COLO829 (cell line): ENCODE data around the gene HOTAIR.

ENCODE experiments used
- DNase-seq: peaks from one replicate; pipeline ENCODE4 v3.0.0; 2012; ENCODE audit warnings: low spot score

HOTAIR gene

DNA sequence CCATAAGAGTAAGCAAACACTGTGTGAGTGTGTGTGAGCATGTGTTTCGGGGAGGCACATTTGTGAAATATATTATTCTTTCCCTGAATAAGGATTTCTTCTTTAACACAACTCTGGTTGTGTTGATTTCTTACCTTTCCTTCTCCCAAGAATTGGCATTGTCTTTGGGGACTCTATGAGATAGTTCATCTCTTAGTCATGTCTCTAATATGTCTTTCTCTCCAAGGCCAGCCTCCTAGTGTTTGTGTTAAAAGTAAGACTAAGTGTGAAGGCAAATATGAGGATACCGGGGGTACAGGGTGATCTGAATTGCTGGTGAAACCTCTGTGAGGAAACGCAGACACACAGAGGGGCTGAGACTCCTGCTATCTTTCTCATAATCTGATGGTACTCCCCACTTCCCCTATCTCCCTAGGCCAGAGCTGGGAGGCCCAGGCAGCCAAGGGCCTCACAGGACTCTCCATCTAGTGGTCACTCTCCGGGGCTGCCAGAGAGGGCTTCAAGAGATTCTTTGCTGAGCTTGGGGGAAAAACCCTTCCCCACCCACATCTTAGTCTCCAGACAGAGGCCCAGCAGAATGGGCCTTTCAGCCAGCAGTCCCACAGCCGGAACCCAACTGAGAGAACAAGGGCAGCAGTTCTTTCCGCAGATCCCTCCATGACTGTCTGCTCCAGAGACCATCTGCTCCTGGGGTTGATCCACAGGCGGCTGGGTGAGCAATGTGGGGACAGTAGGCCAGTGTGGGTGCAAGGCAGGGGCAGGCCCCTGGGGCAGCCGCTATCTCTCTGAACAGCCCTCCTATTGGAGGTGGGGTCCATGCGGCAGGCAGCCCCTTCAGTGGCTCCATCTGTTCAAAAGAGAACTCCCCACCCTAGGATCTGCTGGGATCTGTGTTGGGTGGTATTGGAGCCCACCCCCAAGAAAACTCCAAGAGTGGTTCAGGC lies 25.8 kb downstream of the HOTAIR start:
- DNase-seq, result no peak

DNA sequence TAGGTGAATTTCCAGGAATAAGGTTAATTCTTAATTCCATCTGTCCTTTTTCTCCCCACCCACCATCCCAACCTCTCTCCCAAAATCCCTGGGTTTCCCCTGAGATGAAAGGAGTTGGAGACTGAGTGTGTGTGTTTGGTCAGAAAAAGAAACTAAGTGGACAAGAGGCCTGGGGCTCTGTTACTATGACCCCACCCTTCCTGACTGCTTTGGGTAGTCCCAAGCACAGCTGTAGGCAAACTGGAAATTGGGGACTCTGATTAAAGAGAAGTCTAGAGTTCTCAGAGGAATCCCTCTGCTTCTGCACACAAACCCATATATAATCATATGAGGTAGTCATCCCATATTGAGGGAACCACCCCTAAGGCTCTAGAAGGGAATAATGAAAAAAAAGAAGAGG lies 27.0 kb downstream of the HOTAIR start:
- DNase-seq, result no peak

DNA sequence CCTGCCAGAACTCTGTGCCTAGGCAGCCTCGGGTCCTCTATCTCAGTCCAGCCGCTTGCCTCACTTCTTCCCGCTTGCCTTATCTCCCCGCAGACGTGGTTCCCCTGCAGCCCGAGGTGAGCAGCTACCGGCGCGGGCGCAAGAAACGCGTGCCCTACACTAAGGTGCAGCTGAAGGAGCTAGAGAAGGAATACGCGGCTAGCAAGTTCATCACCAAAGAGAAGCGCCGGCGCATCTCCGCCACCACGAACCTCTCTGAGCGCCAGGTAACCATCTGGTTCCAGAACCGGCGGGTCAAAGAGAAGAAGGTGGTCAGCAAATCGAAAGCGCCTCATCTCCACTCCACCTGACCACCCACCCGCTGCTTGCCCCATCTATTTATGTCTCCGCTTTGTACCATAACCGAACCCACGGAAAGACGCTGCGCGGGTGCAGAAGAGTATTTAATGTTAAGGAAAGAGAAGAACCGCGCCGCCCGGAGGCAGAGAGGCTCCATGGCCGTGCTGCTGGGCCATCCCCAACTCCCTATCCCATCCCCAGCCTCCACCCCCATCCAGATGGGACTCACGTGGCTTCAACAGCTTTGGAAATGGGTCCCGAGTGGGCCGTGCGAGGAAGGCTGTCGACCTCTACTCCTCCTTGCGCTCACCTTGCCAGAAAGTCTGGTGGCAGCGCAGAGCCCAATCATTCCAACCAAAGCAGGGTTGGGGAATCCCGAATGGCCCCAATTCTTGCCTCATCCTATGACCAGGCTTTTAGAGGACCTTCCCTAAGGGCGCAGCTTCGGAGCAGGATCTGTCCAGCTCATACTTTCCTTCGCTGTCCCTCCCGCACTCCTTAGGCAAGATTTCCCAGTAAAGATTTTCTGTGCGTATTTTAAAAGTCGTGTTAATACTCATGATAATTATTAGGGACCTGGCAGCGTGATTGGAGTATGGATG lies 29.6 kb downstream of the HOTAIR start:
- no peak for DNase-seq

DNA sequence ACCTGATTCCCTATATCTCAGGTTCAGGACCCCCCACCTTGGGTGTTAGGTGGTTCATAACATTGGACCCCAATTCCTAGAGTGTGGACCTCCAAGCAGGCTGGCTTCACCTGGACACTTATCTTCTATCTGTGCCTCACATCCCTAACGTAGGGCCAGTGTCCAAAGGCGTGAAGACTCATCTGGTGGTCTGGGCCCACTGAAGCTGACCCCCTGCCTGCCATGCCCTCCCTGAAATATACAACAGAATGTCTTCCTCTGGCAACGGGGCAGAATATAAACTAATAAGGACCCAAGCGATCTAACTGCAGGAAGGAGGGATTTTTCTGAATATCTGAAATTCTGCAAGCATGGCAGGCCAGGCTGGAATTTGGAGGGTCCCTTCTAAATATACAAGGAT lies 30.5 kb downstream of the HOTAIR start:
- DNase-seq, result no peak

DNA sequence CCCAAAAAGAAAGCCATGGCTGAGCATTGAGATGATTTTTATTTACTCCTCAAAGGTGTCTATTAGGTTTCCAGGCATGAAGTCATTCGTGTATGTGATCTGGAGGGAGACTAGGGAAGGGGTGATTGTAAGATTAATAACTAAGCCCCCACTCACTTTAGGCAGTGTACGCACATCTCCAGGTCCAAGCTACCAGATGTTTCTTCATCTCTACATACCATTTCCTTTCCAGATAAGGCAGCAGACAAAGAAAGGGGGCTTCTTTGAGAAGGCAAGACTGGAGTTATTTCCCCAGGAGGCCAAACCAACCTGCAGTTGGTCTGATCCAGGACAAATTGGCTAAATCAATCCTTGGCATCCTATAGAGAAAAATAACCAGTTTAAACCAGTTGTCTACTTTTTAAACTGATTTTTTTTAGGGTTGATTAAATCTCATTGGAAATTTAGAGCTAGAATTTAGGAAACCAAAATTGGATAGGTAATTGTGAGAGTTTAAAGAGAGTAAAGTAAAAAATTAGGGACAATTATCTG lies 32.2 kb downstream of the HOTAIR start:
- no peak for DNase-seq

DNA sequence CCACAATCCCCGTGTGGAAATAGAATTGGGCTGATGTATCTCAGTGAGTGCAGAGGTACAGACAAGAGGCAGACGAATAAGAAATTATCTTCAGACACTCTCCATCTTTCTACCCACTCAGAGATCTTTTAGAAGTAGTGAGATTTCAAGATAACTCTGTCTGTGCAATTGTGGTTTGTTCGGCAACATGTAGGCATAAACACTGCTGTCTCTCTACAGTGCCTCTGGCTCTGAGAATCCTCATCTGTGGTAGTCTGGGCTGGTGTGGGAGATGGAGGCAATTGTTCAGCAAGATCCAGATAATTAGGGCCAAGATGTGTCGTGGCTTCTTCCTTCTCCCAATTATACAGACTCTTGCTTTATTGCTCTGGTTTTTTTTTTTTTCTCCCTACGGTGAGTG lies 33.0 kb downstream of the HOTAIR start:
- no peak for DNase-seq

DNA sequence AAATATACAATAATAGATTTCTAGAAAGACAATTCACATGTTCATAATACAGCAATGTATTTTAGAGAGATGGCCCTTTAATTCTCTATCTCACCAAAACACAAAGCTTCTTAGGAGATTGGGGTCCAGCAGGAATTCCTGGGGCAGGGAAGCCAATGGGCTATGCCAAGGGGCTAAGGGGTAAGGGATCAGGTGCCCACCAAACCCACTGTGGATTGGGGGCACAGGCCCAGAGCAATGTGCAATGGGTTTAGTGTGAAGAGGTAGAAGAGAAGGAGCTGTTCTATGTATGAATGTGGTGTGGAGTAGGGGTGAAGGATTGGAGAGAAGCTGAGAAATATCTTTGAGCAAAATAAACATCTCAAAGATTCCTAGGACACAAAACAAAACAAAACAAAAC lies 33.6 kb downstream of the HOTAIR start:
- DNase-seq, result no peak

DNA sequence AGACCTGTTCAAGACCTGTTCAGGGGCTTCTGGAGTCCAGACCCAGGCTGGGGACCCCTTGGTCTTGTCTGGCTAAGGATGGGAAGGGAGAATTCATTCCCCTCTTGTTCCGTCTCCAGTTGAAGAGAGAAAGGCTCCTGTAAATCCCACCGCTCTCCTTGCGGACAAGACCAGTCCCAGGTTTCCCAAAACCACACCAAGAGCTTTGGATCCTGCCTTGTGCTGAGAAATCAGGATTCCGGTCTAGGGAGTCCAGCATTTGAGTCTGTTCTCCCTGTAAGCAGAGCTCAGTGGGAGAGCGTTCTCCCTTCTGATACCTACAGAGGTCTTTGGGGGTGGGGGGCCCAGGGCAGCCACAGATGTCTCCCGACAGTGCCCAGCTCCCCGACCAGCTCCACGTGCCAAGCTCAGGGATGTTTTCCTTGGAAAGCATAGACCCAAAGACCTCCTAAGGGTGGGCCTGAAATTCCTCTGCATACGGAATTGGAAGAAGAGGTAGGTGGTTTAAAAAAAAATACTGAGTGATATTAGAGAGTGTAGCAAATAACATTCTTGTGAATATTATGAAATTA lies 34.2 kb downstream of the HOTAIR start:
- no peak for DNase-seq

DNA sequence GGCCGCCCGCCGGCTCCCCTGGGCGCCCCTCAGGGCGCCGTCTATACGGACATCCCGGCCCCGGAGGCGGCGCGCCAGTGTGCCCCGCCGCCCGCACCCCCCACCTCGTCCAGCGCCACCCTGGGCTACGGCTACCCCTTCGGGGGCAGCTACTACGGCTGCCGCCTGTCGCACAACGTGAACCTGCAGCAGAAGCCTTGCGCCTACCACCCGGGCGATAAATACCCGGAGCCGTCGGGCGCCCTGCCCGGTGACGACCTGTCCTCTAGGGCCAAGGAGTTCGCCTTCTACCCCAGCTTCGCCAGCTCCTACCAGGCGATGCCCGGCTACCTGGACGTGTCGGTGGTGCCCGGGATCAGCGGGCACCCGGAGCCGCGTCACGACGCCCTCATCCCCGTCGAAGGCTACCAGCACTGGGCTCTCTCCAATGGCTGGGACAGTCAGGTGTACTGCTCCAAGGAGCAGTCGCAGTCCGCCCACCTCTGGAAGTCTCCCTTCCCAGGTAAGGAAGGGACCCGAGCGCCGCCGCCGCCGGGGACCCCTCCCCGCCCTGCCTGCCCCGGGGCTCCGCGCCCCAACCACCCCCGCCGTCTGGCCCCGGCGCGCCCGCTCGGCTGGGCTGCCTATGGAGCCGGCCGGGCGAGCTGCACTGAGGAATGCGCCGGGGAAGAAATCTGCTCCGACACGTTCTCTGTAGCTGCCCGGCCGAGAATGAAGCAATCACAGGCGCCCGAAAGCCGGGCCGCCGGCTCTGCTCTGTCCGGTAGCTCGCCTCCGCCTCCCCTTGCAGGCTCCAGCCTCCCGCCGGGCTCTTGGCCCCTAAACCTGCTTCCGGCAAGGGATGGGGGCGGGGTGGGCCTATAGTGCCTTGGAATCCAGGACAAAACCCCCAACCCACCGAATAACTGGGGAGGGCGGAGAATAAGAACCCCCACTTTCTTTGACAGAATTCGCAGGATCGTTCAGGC lies 35.3 kb downstream of the HOTAIR start:
- no peak for DNase-seq

DNA sequence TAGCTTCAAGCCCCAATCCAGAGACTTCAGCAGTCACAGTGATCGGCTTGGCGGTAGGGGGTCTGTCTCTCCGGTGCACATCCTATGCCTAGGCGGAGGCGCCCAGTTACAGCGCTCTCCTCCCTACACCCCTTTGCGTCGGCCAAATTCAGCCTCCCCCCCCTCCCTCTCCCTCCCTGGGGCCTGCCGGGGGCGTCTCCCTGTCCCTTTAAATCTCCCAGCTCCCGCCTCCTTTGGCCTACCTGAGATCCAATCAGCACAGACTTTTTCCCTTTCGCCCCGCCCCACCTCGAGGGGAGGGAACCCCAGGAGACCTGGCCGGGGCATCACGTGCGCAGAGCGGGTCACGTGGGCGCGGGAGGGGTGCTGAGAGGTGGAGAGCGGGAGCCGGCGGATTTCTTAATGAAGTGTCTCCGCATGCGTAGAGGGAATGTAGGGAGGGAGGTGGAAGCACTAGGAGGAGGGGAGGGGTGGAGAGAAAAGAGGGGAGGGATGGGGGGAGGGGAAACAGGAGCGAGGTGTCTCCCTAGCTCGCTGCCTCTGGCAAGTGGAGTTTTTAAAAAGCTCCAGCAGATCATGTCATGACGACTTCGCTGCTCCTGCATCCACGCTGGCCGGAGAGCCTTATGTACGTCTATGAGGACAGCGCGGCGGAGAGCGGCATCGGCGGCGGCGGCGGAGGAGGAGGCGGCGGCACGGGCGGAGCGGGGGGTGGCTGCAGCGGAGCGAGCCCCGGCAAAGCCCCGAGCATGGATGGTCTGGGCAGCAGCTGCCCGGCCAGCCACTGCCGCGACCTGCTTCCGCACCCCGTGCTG lies 36.2 kb downstream of the HOTAIR start, which contains the start of gene HOXC13:
Gene HOXC13 (plus strand): TSS at position 506 of the 815 bp plus-strand sequence. CDS start 76 bp downstream, at position 582.
- peak; percentile 95 for DNase-seq

DNA sequence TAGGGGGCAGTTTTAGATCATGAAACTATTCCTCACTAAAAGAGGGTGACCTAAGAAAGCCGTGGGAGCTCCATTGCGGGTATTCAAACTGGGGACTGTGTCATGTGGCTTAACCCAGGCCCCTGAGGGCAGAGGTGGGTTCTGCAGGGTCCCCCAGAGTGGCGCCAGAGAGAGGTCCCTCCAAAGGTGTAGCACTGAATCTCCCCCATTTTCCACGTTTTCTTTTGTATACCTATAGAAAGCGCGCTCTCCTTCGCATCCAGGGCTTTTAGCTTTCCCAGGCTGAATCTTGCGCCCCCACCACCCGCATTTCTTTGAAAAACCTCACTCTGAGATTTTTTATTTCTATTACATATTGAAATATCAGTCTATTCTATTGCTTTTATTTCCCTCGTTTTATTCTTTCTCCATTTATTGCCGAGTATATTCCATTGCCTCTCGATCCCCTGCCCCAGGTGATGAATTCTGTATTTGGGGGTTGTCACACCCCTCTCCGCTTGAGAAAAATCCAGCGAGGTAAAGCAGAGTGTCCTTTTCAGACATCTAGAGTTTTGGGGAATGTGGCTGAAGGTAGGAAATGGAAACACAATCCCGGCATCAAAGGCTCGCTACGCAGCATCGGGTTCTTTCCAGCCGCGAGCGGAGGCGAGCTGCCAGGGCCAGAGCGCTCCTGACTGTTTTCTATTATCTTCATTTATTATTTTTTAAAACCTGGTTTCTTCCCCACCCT lies 37.0 kb downstream of the HOTAIR start:
- DNase-seq, result no peak

DNA sequence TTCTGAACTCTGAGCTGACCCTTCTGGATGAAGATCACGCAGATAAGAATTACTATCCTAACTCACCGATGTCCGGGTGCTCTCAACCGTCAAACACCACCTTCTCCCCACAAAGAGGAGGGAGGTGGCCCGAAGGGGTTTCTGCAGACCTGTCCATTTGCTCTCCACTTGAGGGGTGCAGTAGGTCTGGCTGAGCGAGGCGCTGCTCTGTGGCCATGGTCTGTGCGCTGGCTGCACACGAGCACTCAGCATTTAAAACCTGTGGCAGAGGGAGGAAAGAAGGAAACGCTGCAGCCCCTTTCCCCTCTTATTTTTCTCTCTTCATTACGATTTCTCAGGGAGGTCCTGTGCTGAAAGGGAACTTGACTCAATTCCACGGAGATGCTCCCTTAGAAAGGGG lies 37.7 kb downstream of the HOTAIR start:
- DNase-seq, result no peak

DNA sequence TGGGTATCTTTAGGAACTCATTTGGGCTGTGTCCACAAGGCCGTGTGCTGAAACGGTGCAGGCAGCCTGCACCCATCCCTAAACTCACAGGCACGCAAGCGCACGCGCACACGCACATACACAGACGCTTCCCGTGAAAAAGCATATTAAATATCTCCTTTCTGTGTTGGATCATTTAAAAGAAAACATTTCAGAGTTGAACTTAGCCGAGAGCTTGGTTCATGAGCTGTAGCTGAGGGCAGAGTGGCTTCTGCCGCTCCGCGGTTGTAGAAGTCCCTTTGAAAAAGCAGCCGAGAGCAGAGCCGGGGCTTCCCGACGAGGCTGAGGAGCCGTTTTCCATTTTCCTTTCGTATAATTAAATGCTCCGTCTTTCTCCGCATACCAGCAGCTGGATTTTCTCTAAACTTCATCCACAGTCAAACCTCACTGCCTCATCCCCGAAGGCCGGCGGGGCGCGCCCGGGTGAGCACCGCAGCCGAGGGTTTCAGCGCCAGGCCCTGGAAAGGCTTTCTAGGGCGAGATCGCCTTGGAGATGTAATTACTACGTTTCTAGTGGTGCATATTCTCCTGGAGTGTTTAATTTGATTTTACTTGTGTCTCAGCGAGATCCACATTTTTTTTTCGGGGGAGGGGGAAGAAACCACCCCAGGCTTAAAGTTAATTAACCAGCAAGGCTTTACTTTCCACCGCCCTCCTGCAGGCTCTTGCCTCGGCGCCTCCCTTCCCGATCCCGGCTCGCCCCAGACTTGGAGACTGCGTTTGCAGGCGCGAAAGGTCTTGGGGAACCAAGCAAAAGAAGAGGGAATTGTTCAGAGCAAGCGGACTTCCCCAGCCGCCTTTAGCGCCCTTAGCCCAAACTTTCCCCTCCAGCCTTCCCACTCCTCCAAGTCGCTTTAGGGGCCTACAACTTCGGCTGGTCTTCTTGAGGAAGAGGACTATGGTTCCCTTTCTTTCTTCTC lies 39.1 kb downstream of the HOTAIR start:
- DNase-seq, result no peak

DNA sequence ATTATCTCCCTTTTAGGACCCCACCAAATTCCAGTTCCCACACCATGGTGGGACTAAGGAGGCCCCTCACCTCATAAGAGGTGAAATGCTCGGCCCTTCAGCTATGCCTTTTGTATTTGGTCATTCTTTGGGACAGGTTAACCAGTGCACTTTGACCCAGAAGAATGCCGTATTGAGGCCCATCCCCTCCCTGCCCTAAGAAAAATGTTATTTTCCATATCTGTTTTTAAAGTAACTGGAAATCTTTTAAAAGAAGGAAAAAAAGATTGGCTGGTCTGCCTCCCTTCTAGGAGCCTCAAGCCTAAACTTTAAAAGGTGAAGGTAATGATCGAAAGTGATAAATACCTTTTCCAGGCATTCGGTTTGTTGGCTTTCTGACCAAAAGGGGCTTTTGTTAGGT lies 41.8 kb downstream of the HOTAIR start:
- no peak for DNase-seq

DNA sequence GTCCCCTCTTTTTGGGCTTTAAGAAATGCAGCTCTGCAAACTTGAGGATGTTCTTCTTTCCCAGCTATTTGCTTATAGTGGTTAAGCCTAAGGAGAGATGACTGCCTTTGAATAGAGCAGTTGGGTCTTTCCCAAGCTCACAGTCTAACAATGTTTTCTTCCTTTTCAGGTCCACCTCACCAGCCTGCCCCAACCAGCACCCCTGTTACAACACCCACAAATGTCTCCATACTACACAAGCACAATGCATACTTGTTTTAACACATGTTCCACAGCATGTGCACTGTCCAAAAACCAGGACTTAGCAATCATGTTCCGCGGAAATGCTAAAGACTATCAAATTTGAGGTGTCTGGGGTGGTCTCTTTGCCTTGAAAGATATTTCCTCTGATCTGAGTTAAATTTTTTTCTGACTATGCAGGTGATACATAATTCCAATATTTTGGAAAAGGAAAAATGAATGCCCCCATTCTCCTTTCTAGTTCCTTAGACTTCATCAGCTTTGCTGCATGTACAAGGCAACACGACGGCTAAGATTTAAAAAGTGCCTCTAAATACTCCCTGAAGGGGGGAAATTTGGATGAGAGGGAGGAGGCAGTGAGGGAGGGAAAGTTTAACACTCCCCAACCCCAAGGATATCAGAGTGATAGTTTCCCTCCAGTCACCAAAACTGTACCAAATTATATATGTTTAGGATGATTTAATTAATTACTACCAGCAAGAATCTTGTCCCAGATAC lies 42.7 kb downstream of the HOTAIR start:
- no peak for DNase-seq

DNA sequence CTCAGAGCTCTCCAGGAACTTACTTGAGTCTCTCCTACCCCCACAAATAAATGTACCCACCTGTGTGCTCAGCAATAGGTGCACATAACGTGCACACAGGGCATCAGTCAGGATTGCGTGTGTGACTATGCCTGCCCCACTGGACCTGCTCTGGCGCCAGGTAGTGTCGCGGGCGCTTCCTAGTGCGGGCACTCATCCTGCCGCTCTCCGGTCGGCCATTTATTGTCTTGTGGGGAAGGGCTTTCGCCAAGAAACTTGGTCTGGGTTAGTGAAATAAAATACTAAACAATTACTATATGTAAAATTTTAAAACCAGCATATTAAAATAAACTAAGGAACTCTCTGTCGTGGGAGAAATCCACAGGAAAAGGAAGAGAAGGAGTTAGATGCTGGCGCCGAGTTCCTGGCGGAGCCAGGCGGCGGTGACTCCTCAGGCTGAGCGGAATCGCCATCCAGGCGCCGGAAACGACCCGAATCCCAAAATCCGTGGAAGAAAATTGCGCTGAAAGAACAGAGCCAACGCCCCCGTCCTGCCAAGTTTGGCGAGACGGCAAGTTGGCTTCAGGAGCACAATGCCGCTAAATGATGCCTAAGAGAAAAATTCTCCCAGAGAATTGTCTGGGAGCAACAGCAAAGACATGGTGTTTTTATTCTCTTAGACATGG lies 44.0 kb downstream of the HOTAIR start:
- no peak for DNase-seq

DNA sequence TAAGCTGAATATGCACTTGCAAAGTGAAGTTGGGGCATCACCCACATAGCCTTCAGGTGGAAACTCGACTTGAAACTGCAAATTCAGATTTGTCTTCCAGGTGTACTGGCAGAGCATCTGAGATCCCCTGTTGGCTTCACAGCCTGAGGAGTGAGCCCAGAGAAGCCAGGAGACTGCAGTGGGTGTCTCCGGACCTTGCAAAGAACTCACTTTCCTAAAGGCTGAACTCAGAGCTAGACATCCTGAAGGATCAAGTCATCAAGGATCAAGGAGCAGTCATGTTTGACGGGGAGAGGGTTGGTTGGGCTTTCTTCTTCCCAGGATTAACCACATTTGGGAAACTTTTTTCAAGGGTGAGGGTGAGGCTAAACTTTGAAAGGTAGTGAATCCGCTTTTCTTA lies 45.2 kb downstream of the HOTAIR start:
- DNase-seq, result no peak
